Measurements from ENCODE around the gene ZNF19. TPM values are rescaled to one million over a fixed set of nuclear protein-coding genes. Genes with fewer than 3 reads are reported as not detected.

Gene ZNF19
- 10 to 100 TPM in 2 of 8 experiments, 1 to 10 TPM in 6; 2.5 to 27.6 (median 8.1) TPM for total RNA-seq

DNA sequence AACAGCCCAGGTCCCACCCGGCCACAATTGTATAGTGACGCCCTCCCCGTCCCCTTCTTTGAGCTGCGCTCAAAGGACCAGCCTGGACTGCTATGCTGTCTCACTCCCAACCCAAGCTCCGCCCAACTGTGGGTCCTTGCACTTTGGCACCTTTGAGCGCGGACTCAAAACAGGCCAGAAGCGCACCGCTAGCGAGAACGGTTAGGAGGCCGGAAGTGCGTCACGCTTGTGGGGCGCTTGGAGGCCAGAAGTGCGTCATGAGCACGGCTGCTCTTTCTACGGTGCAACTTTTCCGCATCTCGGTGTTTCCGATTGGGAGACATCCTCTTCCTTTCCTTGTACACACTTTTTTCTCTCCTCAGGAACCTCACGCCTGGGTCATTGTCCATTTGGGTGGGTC, at the start of gene ZNF19:
Gene ZNF19 (minus strand): TSS at position 203 of the 400 bp plus-strand sequence. CDS start 7,210 bp downstream, outside the sequence.
- in situ Hi-C loops (cut with MboI; ENCODE audit: low pct_unique_long_range_greater_than_20kb in 2 of 9, low sequenced_read_pairs in 9 of 9, unreplicated experiment in 9 of 9), result no loop called here
- H3K4me1 ChIP-seq (replicated peaks in 1 of 2), result no peaks in the 10 kb centered on the region
- no peak within 1 kb of the TSS for H3K27ac ChIP-seq
- H3K4me3 ChIP-seq, result no peak within 1 kb of the TSS
- WGBS, 10 experiments, result 70 to 100% (median 93%) methylated on average over 2 to 12 of the region's 22 CpGs; no CpG with 5 or more reads in 2 of the 10 experiments
- ATAC-seq (replicated peaks in 6 of 8), result no peak

DNA sequence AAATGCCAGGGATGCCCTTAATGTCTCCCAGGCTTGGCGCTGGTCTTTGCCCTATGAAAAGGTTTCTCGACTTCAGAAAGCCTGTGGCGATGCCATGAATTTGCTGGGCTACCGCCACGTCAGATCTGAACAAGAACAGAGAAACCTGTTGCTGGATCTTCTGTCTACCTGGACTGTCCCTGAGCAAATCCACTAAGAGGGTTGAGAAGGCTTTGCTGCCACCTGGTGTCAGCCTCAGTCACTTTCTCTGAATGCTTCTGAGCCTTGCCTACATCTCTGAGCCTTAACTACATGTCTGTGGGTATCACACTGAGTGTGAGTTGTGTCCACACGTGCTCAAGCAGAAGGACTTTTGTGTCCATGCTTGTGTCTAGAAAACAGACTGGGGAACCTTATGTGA, 48.5 kb upstream of the ZNF19 start:
- H3K4me1 ChIP-seq (replicated peaks in 1 of 2), result no peaks in the 10 kb centered on the region
- in situ Hi-C loops (cut with MboI; ENCODE audit: low pct_unique_long_range_greater_than_20kb in 2 of 9, low sequenced_read_pairs in 9 of 9, unreplicated experiment in 9 of 9), result no loop called here
- no peak overlapping the region for H3K4me3 ChIP-seq
- WGBS, 10 experiments, result 0 to 68% (median 53%) methylated on average over 1 to 3 of the region's 6 CpGs; no CpG with 5 or more reads in 6 of the 10 experiments
- no peak overlapping the region for H3K27ac ChIP-seq
- ATAC-seq (replicated peaks in 6 of 8), result peak in 4 of 8 experiments; percentile 54 to 87 (median 72)

DNA sequence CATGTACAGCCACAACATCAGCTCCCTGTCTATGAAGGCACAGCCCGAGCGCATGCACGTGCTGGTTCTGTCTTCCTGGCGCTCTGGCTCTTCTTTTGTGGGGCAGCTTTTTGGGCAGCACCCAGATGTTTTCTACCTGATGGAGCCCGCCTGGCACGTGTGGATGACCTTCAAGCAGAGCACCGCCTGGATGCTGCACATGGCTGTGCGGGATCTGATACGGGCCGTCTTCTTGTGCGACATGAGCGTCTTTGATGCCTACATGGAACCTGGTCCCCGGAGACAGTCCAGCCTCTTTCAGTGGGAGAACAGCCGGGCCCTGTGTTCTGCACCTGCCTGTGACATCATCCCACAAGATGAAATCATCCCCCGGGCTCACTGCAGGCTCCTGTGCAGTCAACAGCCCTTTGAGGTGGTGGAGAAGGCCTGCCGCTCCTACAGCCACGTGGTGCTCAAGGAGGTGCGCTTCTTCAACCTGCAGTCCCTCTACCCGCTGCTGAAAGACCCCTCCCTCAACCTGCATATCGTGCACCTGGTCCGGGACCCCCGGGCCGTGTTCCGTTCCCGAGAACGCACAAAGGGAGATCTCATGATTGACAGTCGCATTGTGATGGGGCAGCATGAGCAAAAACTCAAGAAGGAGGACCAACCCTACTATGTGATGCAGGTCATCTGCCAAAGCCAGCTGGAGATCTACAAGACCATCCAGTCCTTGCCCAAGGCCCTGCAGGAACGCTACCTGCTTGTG, 47.8 kb upstream of the ZNF19 start:
- ATAC-seq (replicated peaks in 6 of 8), result peak in 3 of 8 experiments; percentile 32 to 79 (median 73)
- WGBS, 10 experiments, result 69 to 100% (median 90%) methylated on average over 3 to 13 of the region's 28 CpGs; no CpG with 5 or more reads in 2 of the 10 experiments
- Histone ChIP-seq H3K27ac (no peak overlapping the region), H3K4me1 (replicated peaks in 1 of 2) (no peaks in the 10 kb centered on the region), H3K4me3 (no peak overlapping the region)
- in situ Hi-C loops (cut with MboI; ENCODE audit: low pct_unique_long_range_greater_than_20kb in 2 of 9, low sequenced_read_pairs in 9 of 9, unreplicated experiment in 9 of 9), result no loop called here

DNA sequence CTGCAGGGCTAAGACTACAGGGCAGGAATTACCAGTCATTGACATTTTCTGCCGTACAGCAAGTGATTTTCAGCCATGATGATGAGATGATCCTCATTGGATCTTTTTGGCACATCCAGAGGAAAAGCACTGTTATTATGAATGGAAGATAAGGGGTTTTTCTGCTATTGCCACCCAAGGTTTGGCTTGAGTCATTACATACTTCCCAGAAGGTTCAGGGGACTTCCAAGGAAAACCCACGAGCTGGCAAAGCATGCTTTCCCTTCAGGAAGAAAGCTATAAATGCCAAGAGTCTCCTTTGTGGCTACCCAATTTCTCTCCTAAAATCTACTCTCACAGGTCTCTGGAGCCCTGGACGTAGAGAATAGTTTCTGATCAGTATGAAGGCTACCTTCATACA, 43.2 kb upstream of the ZNF19 start:
- in situ Hi-C loops (cut with MboI; ENCODE audit: low pct_unique_long_range_greater_than_20kb in 2 of 9, low sequenced_read_pairs in 9 of 9, unreplicated experiment in 9 of 9), result no loop called here
- no peak for ATAC-seq (replicated peaks in 6 of 8)

DNA sequence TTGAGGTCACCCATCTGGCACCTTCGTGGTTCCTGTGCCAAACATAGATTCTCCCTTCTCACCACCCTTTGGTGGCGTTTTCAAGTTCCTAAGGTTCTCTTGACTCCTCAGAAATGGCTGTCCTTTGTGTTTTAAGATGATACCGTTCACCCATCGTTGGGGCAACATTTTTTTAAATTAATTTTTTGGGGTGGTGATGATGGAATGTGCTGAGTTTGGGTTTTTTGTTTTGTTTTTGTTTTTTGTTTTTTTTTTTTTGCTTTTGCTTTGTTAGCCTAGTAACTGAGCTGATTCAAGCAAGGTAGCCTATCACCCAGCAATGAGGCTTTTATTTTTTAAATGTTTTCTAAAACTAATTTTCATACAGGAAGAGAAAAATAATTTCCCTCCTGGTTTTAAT, 39.7 kb upstream of the ZNF19 start:
- in situ Hi-C loops (cut with MboI; ENCODE audit: low pct_unique_long_range_greater_than_20kb in 2 of 9, low sequenced_read_pairs in 9 of 9, unreplicated experiment in 9 of 9), result no loop called here
- no peak for ATAC-seq (replicated peaks in 6 of 8)
- Histone ChIP-seq H3K4me1 (replicated peaks in 1 of 2) (peaks cover 0 to 4% of the 10 kb centered on the region in 2 donors), H3K4me3 (no peak overlapping the region), H3K27ac (no peak overlapping the region)
- 28 to 100% (median 80%) methylated on average over 1 to 4 of the region's 4 CpGs; no CpG with 5 or more reads in 1 of the 10 experiments for WGBS, 10 experiments

More for the DNA sequence above, 43.2 kb upstream of the ZNF19 start:
- no peaks in the 10 kb centered on the region for H3K4me1 ChIP-seq (replicated peaks in 1 of 2)
- WGBS, 10 experiments, result 0 to 100% (median 67%) methylated on average over 1 to 3 of the region's 3 CpGs; no CpG with 5 or more reads in 5 of the 10 experiments
- H3K4me3 ChIP-seq, result no peak overlapping the region
- H3K27ac ChIP-seq, result no peak overlapping the region

DNA sequence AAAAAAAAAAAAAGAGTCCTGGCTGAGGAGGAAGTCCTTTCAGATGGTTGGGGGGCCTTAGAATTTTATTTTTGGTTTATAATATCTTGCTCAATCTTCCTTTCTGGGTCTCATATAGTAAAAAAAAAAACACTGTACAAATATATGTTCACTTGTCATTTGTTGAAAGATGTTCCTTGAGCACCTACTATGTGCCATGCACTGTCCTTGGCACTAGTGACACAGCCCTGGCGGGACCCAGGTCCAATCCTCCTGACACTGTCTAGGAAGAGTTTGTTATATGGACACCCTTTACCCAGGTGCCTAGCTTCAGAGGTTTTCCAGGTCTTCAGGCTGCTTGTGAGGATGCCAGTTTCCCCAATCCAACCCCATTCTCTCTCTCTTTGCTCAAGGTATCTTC, 39.1 kb upstream of the ZNF19 start:
- in situ Hi-C loops (cut with MboI; ENCODE audit: low pct_unique_long_range_greater_than_20kb in 2 of 9, low sequenced_read_pairs in 9 of 9, unreplicated experiment in 9 of 9), result no loop called here
- H3K27ac ChIP-seq, result no peak overlapping the region
- WGBS, 10 experiments, result 0 to 100% (median 71%) methylated on average over 1 of the region's 1 CpG; no CpG with 5 or more reads in 7 of the 10 experiments
- no peak overlapping the region for H3K4me3 ChIP-seq
- ATAC-seq (replicated peaks in 6 of 8), result no peak
- peaks cover 0 to 4% of the 10 kb centered on the region in 2 donors for H3K4me1 ChIP-seq (replicated peaks in 1 of 2)

DNA sequence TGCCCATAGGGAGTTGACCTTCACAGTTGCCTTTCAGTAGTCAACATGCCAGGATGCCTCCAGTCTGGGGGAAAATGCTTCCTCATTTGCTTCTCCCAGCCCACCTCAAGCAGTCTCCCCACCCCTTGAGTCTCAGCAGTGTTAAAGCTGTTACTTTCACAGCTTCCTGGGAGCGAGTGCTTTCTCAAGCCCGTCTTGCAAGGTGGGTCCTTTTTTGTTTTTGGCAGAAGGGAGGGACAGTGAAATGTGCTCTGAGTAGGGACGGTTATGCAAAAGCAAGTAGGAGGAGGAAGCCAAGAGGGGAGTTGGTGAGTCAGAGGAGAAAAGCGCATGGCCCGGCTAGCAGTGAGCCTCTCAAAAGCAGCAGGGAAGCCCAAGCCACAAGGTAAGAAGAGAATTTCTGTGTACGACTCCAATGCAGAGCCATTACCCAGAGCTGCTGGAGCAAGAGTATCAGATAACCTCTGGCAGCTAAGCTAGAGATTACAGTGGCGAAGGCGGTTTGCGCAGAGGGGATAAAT, 37.0 kb upstream of the ZNF19 start, which contains the start of gene CHST4:
Gene CHST4 (plus strand): TSS at position 316 of the 521 bp plus-strand sequence. CDS start 10,252 bp downstream, outside the sequence.
- WGBS, 10 experiments, result 11 to 29% (median 19%) methylated on average over 2 to 9 of the region's 9 CpGs; no CpG with 5 or more reads in 4 of the 10 experiments
- in situ Hi-C loops (cut with MboI; ENCODE audit: low pct_unique_long_range_greater_than_20kb in 2 of 9, low sequenced_read_pairs in 9 of 9, unreplicated experiment in 9 of 9), result no loop called here
- H3K27ac ChIP-seq, result no peak within 1 kb of the TSS
- peak in 7 of 8 experiments; percentile 29 to 100 (median 65) for ATAC-seq (replicated peaks in 6 of 8)
- peaks cover 0 to 4% of the 10 kb centered on the region in 2 donors for H3K4me1 ChIP-seq (replicated peaks in 1 of 2)
- H3K4me3 ChIP-seq, result no peak within 1 kb of the TSS

DNA sequence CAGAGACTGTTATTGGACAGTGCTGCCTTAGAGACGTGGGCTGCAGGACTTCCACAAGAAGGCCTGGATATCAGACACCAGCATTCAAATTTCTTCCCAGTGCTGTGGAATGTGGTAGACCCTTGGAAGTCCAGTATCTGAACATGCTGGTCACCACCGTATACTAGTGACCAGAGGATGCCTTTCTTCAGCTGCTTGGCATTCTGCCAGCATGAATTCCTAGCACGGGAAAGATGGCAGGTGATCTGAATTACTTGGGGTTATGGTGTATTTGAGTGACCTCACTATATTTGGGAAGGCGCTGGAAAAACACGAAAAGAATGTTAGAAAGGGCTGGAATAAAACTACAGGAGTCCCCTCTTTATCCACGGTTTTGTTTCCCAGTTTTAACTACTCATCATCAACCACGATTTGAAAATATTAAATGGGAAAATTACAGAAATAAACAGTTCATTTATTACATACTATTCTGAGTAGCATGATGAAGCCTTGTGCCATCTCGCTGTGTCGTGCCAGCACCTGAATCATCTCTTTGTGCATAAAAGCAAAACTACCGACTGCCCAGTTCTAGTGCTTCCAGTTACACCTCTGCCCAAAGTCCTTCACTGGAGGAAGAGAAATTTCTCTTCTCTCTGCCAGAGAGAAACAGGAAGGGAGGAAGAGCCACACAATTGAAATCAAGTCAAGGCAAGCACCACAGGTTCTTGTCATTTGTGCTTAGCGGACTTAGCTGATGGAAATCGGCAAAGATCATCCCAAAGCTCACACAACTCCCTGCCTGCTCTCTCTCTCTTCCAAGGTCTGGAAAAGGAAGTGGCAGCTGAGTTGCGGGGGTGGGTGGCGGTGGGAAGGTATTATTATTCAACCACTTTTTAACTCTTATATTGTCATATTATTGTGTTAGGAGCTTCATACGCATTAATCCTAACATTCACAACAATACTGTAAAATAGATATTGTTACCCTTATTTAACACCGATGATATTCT, 35.7 kb upstream of the ZNF19 start:
- no peak overlapping the region for H3K27ac ChIP-seq
- WGBS, 10 experiments, result 42 to 83% (median 59%) methylated on average over 3 to 14 of the region's 16 CpGs
- no peak for ATAC-seq (replicated peaks in 6 of 8)
- no peak overlapping the region for H3K4me3 ChIP-seq
- in situ Hi-C loops (cut with MboI; ENCODE audit: low pct_unique_long_range_greater_than_20kb in 2 of 9, low sequenced_read_pairs in 9 of 9, unreplicated experiment in 9 of 9), result no loop called here
- H3K4me1 ChIP-seq (replicated peaks in 1 of 2), result peaks cover 0 to 4% of the 10 kb centered on the region in 2 donors

DNA sequence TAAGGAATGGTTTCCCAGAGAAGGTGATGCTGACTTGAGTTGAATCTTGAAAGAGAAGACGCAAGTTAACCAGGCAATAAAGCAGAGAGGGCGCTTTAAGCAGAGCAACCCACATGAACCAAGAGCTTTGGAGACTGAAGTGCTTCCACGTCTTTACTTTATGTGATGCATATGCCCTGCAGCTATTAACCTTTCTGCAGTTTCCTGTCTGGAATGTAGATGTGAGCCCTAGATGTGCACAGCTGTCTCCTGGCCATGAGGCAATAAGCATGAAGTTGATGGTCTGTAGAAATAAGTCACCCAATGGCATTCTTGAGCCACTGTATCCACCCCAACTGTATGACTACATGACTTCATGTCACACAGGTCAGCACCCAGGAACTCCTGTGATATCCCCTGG, 31.4 kb upstream of the ZNF19 start:
- Histone ChIP-seq H3K4me1 (replicated peaks in 1 of 2) (no peaks in the 10 kb centered on the region), H3K4me3 (no peak overlapping the region), H3K27ac (no peak overlapping the region)
- in situ Hi-C loops (cut with MboI; ENCODE audit: low pct_unique_long_range_greater_than_20kb in 2 of 9, low sequenced_read_pairs in 9 of 9, unreplicated experiment in 9 of 9), result no loop called here
- peak in 3 of 8 experiments; percentile 25 to 38 (median 37) for ATAC-seq (replicated peaks in 6 of 8)
- 0 to 100% (median 74%) methylated on average over 1 to 3 of the region's 3 CpGs; no CpG with 5 or more reads in 2 of the 10 experiments for WGBS, 10 experiments

DNA sequence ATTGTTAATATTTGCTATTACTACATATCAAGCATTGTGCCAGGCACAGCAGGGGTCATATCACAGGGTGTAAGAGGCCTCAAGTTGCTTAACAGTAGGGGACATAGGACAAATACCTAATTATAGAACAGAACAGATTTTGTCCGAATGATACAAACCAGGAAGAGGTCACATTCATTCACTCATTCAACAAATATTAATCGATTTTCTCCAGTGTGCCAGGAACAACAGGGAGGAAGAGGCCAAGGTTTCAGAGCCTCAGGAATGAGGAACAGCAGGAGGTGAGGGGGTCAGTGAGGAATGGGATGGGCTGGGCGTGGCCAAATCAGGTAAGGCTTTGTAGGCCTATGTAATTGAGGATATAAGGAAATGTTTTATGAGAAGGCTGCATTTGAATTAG, 25.9 kb upstream of the ZNF19 start:
- no peak for ATAC-seq (replicated peaks in 6 of 8)
- in situ Hi-C loops (cut with MboI; ENCODE audit: low pct_unique_long_range_greater_than_20kb in 2 of 9, low sequenced_read_pairs in 9 of 9, unreplicated experiment in 9 of 9), result no loop called here
- Histone ChIP-seq H3K4me3 (no peak overlapping the region), H3K27ac (no peak overlapping the region), H3K4me1 (replicated peaks in 1 of 2) (no peaks in the 10 kb centered on the region)
- WGBS, 10 experiments, result 43 to 100% (median 80%) methylated on average over 1 to 3 of the region's 3 CpGs; no CpG with 5 or more reads in 1 of the 10 experiments

DNA sequence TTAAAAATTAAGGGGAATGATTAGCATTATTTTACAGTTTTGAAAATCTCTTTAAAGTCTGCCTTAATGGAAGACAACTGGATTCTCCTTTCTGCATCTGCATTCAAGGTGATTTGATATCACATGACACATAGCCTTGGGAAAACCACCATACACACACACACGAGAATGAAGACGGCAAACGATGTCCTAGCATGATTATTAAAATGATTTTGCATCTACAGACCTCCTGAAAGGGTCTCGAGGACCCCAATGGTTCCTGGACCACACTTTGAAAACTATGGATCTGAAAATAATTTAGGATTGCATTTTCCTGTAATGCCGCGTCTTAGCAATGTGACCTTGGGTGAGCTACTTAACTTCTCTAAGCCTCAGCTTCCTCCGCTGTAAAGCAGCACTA, 25.4 kb upstream of the ZNF19 start:
- no peak overlapping the region for H3K27ac ChIP-seq
- WGBS, 10 experiments, result 40 to 100% (median 85%) methylated on average over 2 to 7 of the region's 7 CpGs
- no peaks in the 10 kb centered on the region for H3K4me1 ChIP-seq (replicated peaks in 1 of 2)
- in situ Hi-C loops (cut with MboI; ENCODE audit: low pct_unique_long_range_greater_than_20kb in 2 of 9, low sequenced_read_pairs in 9 of 9, unreplicated experiment in 9 of 9), result no loop called here
- H3K4me3 ChIP-seq, result no peak overlapping the region
- ATAC-seq (replicated peaks in 6 of 8), result no peak

DNA sequence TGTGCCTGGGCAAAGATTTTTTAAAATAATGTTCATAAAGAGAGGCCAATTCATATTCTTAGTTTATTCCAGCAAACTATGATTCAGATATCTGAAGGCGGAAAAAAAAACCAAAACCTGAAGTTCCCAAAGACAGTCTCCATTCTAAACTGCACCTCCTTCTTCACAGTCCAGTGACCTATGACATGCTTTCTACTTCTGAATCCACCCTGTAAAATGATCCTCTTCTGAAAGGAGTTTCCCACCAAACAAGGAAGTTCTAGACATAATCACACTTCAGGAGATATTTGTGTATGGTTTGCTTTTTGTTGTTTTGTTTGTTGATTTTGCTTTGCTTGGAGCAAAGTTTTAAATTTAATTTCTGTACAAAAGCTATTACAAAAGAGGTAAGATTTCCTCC, 24.2 kb upstream of the ZNF19 start:
- peak in 1 of 8 experiments; percentile 68 for ATAC-seq (replicated peaks in 6 of 8)
- H3K4me3 ChIP-seq, result no peak overlapping the region
- whole genome bisulfite sequencing, 10 experiments, result 0 to 86% (median 0%) methylated on average over 1 of the region's 1 CpG; no CpG with 5 or more reads in 7 of the 10 experiments
- in situ Hi-C loops (cut with MboI; ENCODE audit: low pct_unique_long_range_greater_than_20kb in 2 of 9, low sequenced_read_pairs in 9 of 9, unreplicated experiment in 9 of 9), result no loop called here
- no peak overlapping the region for H3K27ac ChIP-seq
- no peaks in the 10 kb centered on the region for H3K4me1 ChIP-seq (replicated peaks in 1 of 2)
